MM.1S (cell line): ENCODE measurements around the gene LSM7.
"Not testable (repeated sequence)": the region's sequence is repeated elsewhere in the genome, so short reads cannot be mapped to it uniquely, and the experiment has no call there.

Experiments used
- DNase-seq: peaks from one replicate; pipeline ENCODE4 v3.0.0-alpha.2; 2015
- H2AFZ ChIP-seq: fragments of 300-600 bp; sonication (generic); 2 replicates; pipeline ENCODE4 v1.6.0; 2016; ENCODE audit warnings: antibody characterized with exemption, low read length
- H3F3A ChIP-seq: fragments of 300-600 bp; sonication (generic); 2 replicates; pipeline ENCODE4 v1.6.1; 2016; ENCODE audit warnings: mild to moderate bottlenecking, antibody characterized with exemption, low read length, moderate library complexity, mixed read lengths; ENCODE audit not compliant: insufficient read depth
- H3K27ac ChIP-seq: fragments of 300-600 bp; sonication (generic); 2 replicates; pipeline ENCODE4 v1.5.1; 2016; ENCODE audit warnings: mild to moderate bottlenecking, low read length
- H3K27me3 ChIP-seq: fragments of 300-600 bp; sonication (generic); replicated peaks from 2 replicates; pipeline ENCODE4 v1.6.0; 2016; ENCODE audit warnings: low read length; ENCODE audit not compliant: insufficient read depth
- H3K36me3 ChIP-seq: fragments of 300-600 bp; sonication (generic); replicated peaks from 2 replicates; pipeline ENCODE4 v1.6.1; 2016; ENCODE audit warnings: mild to moderate bottlenecking, low read length, mixed read lengths; ENCODE audit not compliant: insufficient read depth
- H3K4me1 ChIP-seq: fragments of 300-600 bp; sonication (generic); 2 replicates; pipeline ENCODE4 v1.6.1; 2016; ENCODE audit warnings: low read length, mixed read lengths
- H3K4me2 ChIP-seq: fragments of 300-600 bp; sonication (generic); 2 replicates; pipeline ENCODE4 v1.6.0; 2016; ENCODE audit warnings: low read depth, low read length
- H3K4me3 ChIP-seq: fragments of 300-600 bp; sonication (generic); 2 replicates; pipeline ENCODE4 v1.5.1; 2016; ENCODE audit warnings: low read length, mixed read lengths
- H3K79me2 ChIP-seq: fragments of 300-600 bp; sonication (generic); 2 replicates; pipeline ENCODE4 v1.6.1; 2016; ENCODE audit warnings: mixed run types, low read length, mixed read lengths
- H3K9ac ChIP-seq: fragments of 300-600 bp; sonication (generic); 2 replicates; pipeline ENCODE4 v1.6.1; 2016; ENCODE audit warnings: low read length, mixed read lengths
- H3K9me2 ChIP-seq: fragments of 300-600 bp; sonication (generic); replicated peaks from 2 replicates; pipeline ENCODE4 v1.6.1; 2016; ENCODE audit warnings: mild to moderate bottlenecking, low read length, mixed read lengths; ENCODE audit not compliant: insufficient read depth
- H3K9me3 ChIP-seq: fragments of 300-600 bp; sonication (generic); replicated peaks from 2 replicates; pipeline ENCODE4 v1.6.1; 2016; ENCODE audit warnings: mild to moderate bottlenecking, low read length, mixed read lengths; ENCODE audit not compliant: insufficient read depth
- H4K20me1 ChIP-seq: fragments of 300-600 bp; sonication (generic); 2 replicates; pipeline ENCODE4 v1.6.1; 2016; ENCODE audit warnings: mild to moderate bottlenecking, low read length, moderate library complexity, mixed read lengths; ENCODE audit not compliant: insufficient read depth
- CTCF ChIP-seq: fragments of 300-600 bp; sonication (generic); IDR thresholded peaks from 2 replicates; pipeline ENCODE4 v1.5.1; 2016; ENCODE audit warnings: antibody characterized with exemption, low read length, mixed read lengths
- EZH2 ChIP-seq: fragments of 300-600 bp; sonication (generic); optimal IDR thresholded peaks from 2 replicates; pipeline ENCODE3; 2017; ENCODE audit warnings: low read depth, mild to moderate bottlenecking, antibody characterized with exemption, low read length, mixed read lengths
- EZH2phosphoT487 ChIP-seq: fragments of 300-600 bp; sonication (generic); IDR thresholded peaks from 2 replicates; pipeline ENCODE4 v1.6.1; 2018; ENCODE audit warnings: antibody characterized with exemption, low read length

LSM7 gene

GRCh38 chr19:2351591-2351990, 23.2 kb upstream of the LSM7 start:
- H4K20me1 ChIP-seq: no peaks in the 10 kb centered on the region
- DNase-seq: no peak
- no peaks in the 10 kb centered on the region for H3F3A ChIP-seq
- H3K9me3 ChIP-seq: no peaks in the 10 kb centered on the region
- no peak overlapping the region for H3K27ac ChIP-seq
- H3K4me3 ChIP-seq: no peak overlapping the region
- H3K79me2 ChIP-seq: no peaks in the 10 kb centered on the region
- peaks cover 1% of the 10 kb centered on the region; the same call in 1 of the 2 replicates for H3K36me3 ChIP-seq
- H2AFZ ChIP-seq: no peak overlapping the region
- no peak overlapping the region for H3K9ac ChIP-seq
- no peak overlapping the region for H3K4me2 ChIP-seq
- TF ChIP-seq EZH2phosphoT487 (no peak), CTCF (no peak), EZH2 (no peak)
- H3K27me3 ChIP-seq: no peaks in the 10 kb centered on the region
- H3K4me1 ChIP-seq: no peaks in the 10 kb centered on the region
- H3K9me2 ChIP-seq: no peaks in the 10 kb centered on the region

GRCh38 chr19:2350656-2351055, 22.3 kb upstream of the LSM7 start:
- Histone ChIP-seq H3K9me3 (no peaks in the 10 kb centered on the region), H3K27me3 (no peaks in the 10 kb centered on the region), H3K4me1 (no peaks in the 10 kb centered on the region), H3K4me2 (no peak overlapping the region), H4K20me1 (no peaks in the 10 kb centered on the region), H3K36me3 (peaks cover 5% of the 10 kb centered on the region; the same call in 1 of the 2 replicates), H3K27ac (no peak overlapping the region), H3K9ac (no peak overlapping the region), H3F3A (no peaks in the 10 kb centered on the region), H2AFZ (no peak overlapping the region), H3K4me3 (no peak overlapping the region), H3K9me2 (no peaks in the 10 kb centered on the region), H3K79me2 (no peaks in the 10 kb centered on the region)
- no peak for DNase-seq
- TF ChIP-seq EZH2phosphoT487: no peak

- H3K4me1 ChIP-seq, H4K20me1 ChIP-seq, DNase-seq, H3K27me3 ChIP-seq, H3K4me3 ChIP-seq, H3K9me3 ChIP-seq, H3F3A ChIP-seq, H3K27ac ChIP-seq, H3K4me2 ChIP-seq, H3K9me2 ChIP-seq, H3K79me2 ChIP-seq, H3K9ac ChIP-seq, H2AFZ ChIP-seq, H3K36me3 ChIP-seq: not testable (repeated sequence)
Measured at GRCh38 chr19:2349818-2350217, 21.4 kb upstream of the LSM7 start.

- Histone ChIP-seq H3K9me3 (no peaks in the 10 kb centered on the region), H3K4me3 (no peak overlapping the region)
- no peak for DNase-seq
Measured at GRCh38 chr19:2345794-2346663, 17.6 kb upstream of the LSM7 start.

More at GRCh38 chr19:2345794-2346663, 17.6 kb upstream of the LSM7 start:
- Histone ChIP-seq H3K79me2 (no peaks in the 10 kb centered on the region), H2AFZ (no peak overlapping the region), H3K27ac (no peak overlapping the region), H3K27me3 (no peaks in the 10 kb centered on the region), H3K4me1 (no peaks in the 10 kb centered on the region), H3K9ac (no peak overlapping the region), H3K4me2 (no peak overlapping the region), H4K20me1 (no peaks in the 10 kb centered on the region), H3F3A (no peaks in the 10 kb centered on the region), H3K9me2 (no peaks in the 10 kb centered on the region), H3K36me3 (peaks cover 5% of the 10 kb centered on the region; the same call in 1 of the 2 replicates)
- no peak for TF ChIP-seq EZH2
- TF ChIP-seq EZH2phosphoT487: no peak
- TF ChIP-seq CTCF: no peak
